Measurements from ENCODE around the gene OR4E2. TPM values are rescaled to one million over a fixed set of nuclear protein-coding genes. Genes with fewer than 3 reads are reported as not detected.

OR4E2 gene
- total RNA-seq = not detected in 2 replicates

GRCh38 chr14:21653331-21653885 lies at the start of gene OR4E2:
Gene OR4E2, plus strand, starts transcription at chr14:21653835. Its CDS starts 11,248 bp downstream, at chr14:21665083.

GRCh38 chr14:21634840-21635239 lies 18.8 kb upstream of the OR4E2 start, which contains the start of gene OR10G2:
Gene OR10G2, minus strand, starts transcription at chr14:21634940. Its CDS starts 98 bp downstream, at chr14:21634842.

GRCh38 chr14:21673718-21674117 lies 20.1 kb downstream of the OR4E2 start, which contains the start of gene OR4E1:
Gene OR4E1, minus strand, starts transcription at chr14:21673818. Its CDS starts 2,883 bp downstream, at chr14:21670935.

Other genes with a start within 250 kb of the OR4E2 start
- gene CHD8, start 197.7 kb upstream of the OR4E2 start, total RNA-seq = 47.5 and 80.7 TPM in 2 replicates
- 22.9 and 30.6 TPM in 2 replicates for gene RAB2B, start 176.9 kb upstream of the OR4E2 start, total RNA-seq
- 18.1 and 40.8 TPM in 2 replicates for gene TOX4, start 176.6 kb upstream of the OR4E2 start, total RNA-seq
- gene METTL3, start 142.5 kb upstream of the OR4E2 start, total RNA-seq = 34.9 and 49.2 TPM in 2 replicates
- under 0.01 and 0.71 TPM in 2 replicates for gene SALL2, start 127.5 kb upstream of the OR4E2 start, total RNA-seq
- not detected in 2 replicates for gene OR10G3, start 73.8 kb upstream of the OR4E2 start, total RNA-seq
- gene OR10G2, start 18.9 kb upstream of the OR4E2 start, total RNA-seq = not detected in 2 replicates
- gene OR4E1, start 20.0 kb downstream of the OR4E2 start, total RNA-seq = not detected in 2 replicates

Measured in nasal cavity respiratory epithelium epithelial cell of viscerocranial mucosa (primary cell).